Prostate gland (tissue), 2 donors: ENCODE results near the gene NEIL1.

Source experiments
- CTCF ChIP-seq, 4 experiments: fragments of 200-600 bp in 2 of 4; fragments of 450-650 bp in 2 of 4; sonication (generic) in 2 of 4; IDR thresholded peaks; 1 replicate in 3 of 4; 2 replicates in 1 of 4; pipeline ENCODE4 v1.5.1; 2016 to 2019; ENCODE audit warnings: antibody characterized with exemption in 4 of 4, mild to moderate bottlenecking in 2 of 4, moderate library complexity in 2 of 4
- POLR2A ChIP-seq: fragments of 450-650 bp; IDR thresholded peaks from one replicate; pipeline ENCODE4 v1.6.1; 2016; ENCODE audit warnings: antibody characterized with exemption, mild to moderate bottlenecking

GRCh38 chr15:75306188-75306587, 40.7 kb upstream of the NEIL1 start:
- TF ChIP-seq POLR2A (no peak), CTCF (IDR thresholded peaks at IDR 0.05) (no peak)
